ENCODE results near the gene VWF. TPM values are rescaled to one million over a fixed set of nuclear protein-coding genes. Genes with fewer than 3 reads are reported as not detected.

VWF gene
- total and polyA plus RNA-seq, 2 donors (not counting 1 experiment from before 2014, with no cell fraction given): not detected

- H3K4me2 ChIP-seq (replicated peaks; ENCODE audit: low read depth, low read length, poor library complexity, severe bottlenecking): no peak overlapping the region
- 91% methylated on average over 4 of the region's 7 CpGs for WGBS (ENCODE audit: insufficient coverage)
- DNase-seq: no peak
- Mint-ChIP-seq H3K27ac (no peak overlapping the region), H3K9me3 (ENCODE audit: insufficient read depth) (no peaks in the 10 kb centered on the region), H3K4me3 (no peak overlapping the region), H3K27me3 (peaks cover 23% of the 10 kb centered on the region), H3K4me1 (no peaks in the 10 kb centered on the region)
- H3K4me3 ChIP-seq (ENCODE audit: control extremely low read depth in 1 of 5, extremely low read depth in 1 of 5, insufficient read depth in 1 of 5, low read depth in 2 of 5, low read length in 4 of 5): no peak overlapping the region
- H3K27me3 ChIP-seq (replicated peaks in 1 of 4; ENCODE audit: control extremely low read depth in 1 of 4, control insufficient read depth in 3 of 4, insufficient read depth in 4 of 4, low read length in 3 of 4): peaks cover 0 to 12% (median 0%) of the 10 kb centered on the region in 4 experiments
- ATAC-seq (ENCODE audit: low read depth): no peak
- no peaks in the 10 kb centered on the region for H3K4me1 ChIP-seq (ENCODE audit: control insufficient read depth in 2 of 2, insufficient read depth in 2 of 2, low read length in 2 of 2)
- intact Hi-C loops (cut with micrococcal nuclease): no loop called here
- ChIA-PET CTCF (no interaction called here), POLR2A (no interaction called here)
- no peak for TF ChIP-seq CTCF (IDR thresholded peaks at IDR 0.05)
- no peak for TF ChIP-seq EZH2 (IDR thresholded peaks at IDR 0.05; ENCODE audit: borderline replicate concordance, insufficient read depth, low read depth, low read length, poor library complexity, severe bottlenecking)
- H3K79me2 ChIP-seq (ENCODE audit: control insufficient read depth, insufficient read depth, low read length): no peaks in the 10 kb centered on the region
- H3K36me3 ChIP-seq (replicated peaks in 1 of 2; ENCODE audit: control extremely low read depth in 1 of 2, control insufficient read depth in 1 of 2, extremely low read depth in 1 of 2, insufficient read depth in 2 of 2, low read length in 1 of 2): no peaks in the 10 kb centered on the region
- no peaks in the 10 kb centered on the region for H4K20me1 ChIP-seq (ENCODE audit: control insufficient read depth, insufficient read depth, low read length, poor library complexity, severe bottlenecking)
- no peak overlapping the region for H3K27ac ChIP-seq (ENCODE audit: low read length in 2 of 2)
- no peaks in the 10 kb centered on the region for H3K9me3 ChIP-seq (ENCODE audit: control extremely low read depth in 1 of 3, control insufficient read depth in 2 of 3, insufficient read depth in 1 of 3, low read length in 2 of 3)
- H3K9ac ChIP-seq (ENCODE audit: low read length): no peak overlapping the region
- no peak overlapping the region for H2AFZ ChIP-seq (ENCODE audit: insufficient read depth, low read depth, low read length, poor library complexity, severe bottlenecking)
Measured at GRCh38 chr12:6084261-6084968, 40.1 kb downstream of the VWF start.

- POLR2A ChIA-PET: no interaction called here
- H3K36me3 ChIP-seq (replicated peaks in 1 of 2; ENCODE audit: control extremely low read depth in 1 of 2, control insufficient read depth in 1 of 2, extremely low read depth in 1 of 2, insufficient read depth in 2 of 2, low read length in 1 of 2): no peaks in the 10 kb centered on the region
- Mint-ChIP-seq H3K9me3 (ENCODE audit: insufficient read depth) (no peaks in the 10 kb centered on the region), H3K4me3 (no peak overlapping the region), H3K4me1 (no peaks in the 10 kb centered on the region), H3K27ac (no peak overlapping the region), H3K27me3 (peaks cover 23% of the 10 kb centered on the region)
- H3K27ac ChIP-seq (ENCODE audit: low read length in 2 of 2): no peak overlapping the region
- ATAC-seq (ENCODE audit: low read depth): no peak
- no peak for DNase-seq
- H3K4me3 ChIP-seq (ENCODE audit: control extremely low read depth in 1 of 5, extremely low read depth in 1 of 5, insufficient read depth in 1 of 5, low read depth in 2 of 5, low read length in 4 of 5): no peak overlapping the region
- TF ChIP-seq EZH2 (IDR thresholded peaks at IDR 0.05; ENCODE audit: borderline replicate concordance, insufficient read depth, low read depth, low read length, poor library complexity, severe bottlenecking) (no peak), CTCF (IDR thresholded peaks at IDR 0.05) (no peak)
- no peaks in the 10 kb centered on the region for H3K79me2 ChIP-seq (ENCODE audit: control insufficient read depth, insufficient read depth, low read length)
- intact Hi-C loops (cut with micrococcal nuclease): no loop called here
- H2AFZ ChIP-seq (ENCODE audit: insufficient read depth, low read depth, low read length, poor library complexity, severe bottlenecking): no peak overlapping the region
- no peak overlapping the region for H3K9ac ChIP-seq (ENCODE audit: low read length)
- no peaks in the 10 kb centered on the region for H3K9me3 ChIP-seq (ENCODE audit: control extremely low read depth in 1 of 3, control insufficient read depth in 2 of 3, insufficient read depth in 1 of 3, low read length in 2 of 3)
- no peaks in the 10 kb centered on the region for H3K4me1 ChIP-seq (ENCODE audit: control insufficient read depth in 2 of 2, insufficient read depth in 2 of 2, low read length in 2 of 2)
- H4K20me1 ChIP-seq (ENCODE audit: control insufficient read depth, insufficient read depth, low read length, poor library complexity, severe bottlenecking): no peaks in the 10 kb centered on the region
- CTCF ChIA-PET: no interaction called here
- no peak overlapping the region for H3K4me2 ChIP-seq (replicated peaks; ENCODE audit: low read depth, low read length, poor library complexity, severe bottlenecking)
- H3K27me3 ChIP-seq (replicated peaks in 1 of 4; ENCODE audit: control extremely low read depth in 1 of 4, control insufficient read depth in 3 of 4, insufficient read depth in 4 of 4, low read length in 3 of 4): peaks cover 0 to 8% (median 0%) of the 10 kb centered on the region in 4 experiments
- 80% methylated on average over 1 of the region's 4 CpGs for WGBS (ENCODE audit: insufficient coverage)
Measured at GRCh38 chr12:6083601-6084000, 40.9 kb downstream of the VWF start.
